ENCODE measurements around the gene C11orf97.
"Not testable (repeated sequence)": the region's sequence is repeated elsewhere in the genome, so short reads cannot be mapped to it uniquely, and the experiment has no call there.

DNA sequence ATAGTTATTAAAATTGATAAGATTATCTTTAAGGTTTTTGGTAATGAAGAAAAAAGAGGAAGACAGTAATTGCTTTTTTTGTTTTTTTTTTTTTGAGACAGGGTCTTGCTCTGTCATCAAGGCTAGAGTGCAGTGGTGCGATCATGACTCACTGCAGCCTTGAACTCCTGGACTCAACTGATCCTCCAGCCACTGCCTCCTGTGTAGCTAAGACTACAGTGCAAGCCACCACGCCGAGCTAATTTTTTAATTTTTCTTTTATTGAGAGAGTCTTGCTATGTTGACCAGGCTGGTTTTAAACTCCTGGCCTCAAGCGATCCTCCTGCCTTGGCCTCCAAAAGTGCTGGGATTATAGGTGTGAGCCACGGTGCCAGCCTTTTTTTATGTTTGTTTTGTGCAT, 5.7 kb upstream of the C11orf97 start:
- TF ChIP-seq, protein P1, sequence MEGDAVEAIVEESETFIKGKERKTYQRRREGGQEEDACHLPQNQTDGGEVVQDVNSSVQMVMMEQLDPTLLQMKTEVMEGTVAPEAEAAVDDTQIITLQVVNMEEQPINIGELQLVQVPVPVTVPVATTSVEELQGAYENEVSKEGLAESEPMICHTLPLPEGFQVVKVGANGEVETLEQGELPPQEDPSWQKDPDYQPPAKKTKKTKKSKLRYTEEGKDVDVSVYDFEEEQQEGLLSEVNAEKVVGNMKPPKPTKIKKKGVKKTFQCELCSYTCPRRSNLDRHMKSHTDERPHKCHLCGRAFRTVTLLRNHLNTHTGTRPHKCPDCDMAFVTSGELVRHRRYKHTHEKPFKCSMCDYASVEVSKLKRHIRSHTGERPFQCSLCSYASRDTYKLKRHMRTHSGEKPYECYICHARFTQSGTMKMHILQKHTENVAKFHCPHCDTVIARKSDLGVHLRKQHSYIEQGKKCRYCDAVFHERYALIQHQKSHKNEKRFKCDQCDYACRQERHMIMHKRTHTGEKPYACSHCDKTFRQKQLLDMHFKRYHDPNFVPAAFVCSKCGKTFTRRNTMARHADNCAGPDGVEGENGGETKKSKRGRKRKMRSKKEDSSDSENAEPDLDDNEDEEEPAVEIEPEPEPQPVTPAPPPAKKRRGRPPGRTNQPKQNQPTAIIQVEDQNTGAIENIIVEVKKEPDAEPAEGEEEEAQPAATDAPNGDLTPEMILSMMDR (conservative IDR thresholded peaks at IDR 0.05; ENCODE audit: low read depth in 2 of 2): not testable (repeated sequence)
- TF ChIP-seq EZH2 (IDR thresholded peaks at IDR 0.05; ENCODE audit: low read depth, unreplicated experiment); POLR2AphosphoS5 (IDR thresholded peaks at IDR 0.05; ENCODE audit: low read depth); EZH2phosphoT487 (IDR thresholded peaks at IDR 0.05; ENCODE audit: unreplicated experiment): not testable (repeated sequence)
- TF ChIP-seq, protein P2, sequence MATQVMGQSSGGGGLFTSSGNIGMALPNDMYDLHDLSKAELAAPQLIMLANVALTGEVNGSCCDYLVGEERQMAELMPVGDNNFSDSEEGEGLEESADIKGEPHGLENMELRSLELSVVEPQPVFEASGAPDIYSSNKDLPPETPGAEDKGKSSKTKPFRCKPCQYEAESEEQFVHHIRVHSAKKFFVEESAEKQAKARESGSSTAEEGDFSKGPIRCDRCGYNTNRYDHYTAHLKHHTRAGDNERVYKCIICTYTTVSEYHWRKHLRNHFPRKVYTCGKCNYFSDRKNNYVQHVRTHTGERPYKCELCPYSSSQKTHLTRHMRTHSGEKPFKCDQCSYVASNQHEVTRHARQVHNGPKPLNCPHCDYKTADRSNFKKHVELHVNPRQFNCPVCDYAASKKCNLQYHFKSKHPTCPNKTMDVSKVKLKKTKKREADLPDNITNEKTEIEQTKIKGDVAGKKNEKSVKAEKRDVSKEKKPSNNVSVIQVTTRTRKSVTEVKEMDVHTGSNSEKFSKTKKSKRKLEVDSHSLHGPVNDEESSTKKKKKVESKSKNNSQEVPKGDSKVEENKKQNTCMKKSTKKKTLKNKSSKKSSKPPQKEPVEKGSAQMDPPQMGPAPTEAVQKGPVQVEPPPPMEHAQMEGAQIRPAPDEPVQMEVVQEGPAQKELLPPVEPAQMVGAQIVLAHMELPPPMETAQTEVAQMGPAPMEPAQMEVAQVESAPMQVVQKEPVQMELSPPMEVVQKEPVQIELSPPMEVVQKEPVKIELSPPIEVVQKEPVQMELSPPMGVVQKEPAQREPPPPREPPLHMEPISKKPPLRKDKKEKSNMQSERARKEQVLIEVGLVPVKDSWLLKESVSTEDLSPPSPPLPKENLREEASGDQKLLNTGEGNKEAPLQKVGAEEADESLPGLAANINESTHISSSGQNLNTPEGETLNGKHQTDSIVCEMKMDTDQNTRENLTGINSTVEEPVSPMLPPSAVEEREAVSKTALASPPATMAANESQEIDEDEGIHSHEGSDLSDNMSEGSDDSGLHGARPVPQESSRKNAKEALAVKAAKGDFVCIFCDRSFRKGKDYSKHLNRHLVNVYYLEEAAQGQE (IDR thresholded peaks at IDR 0.05; ENCODE audit: unreplicated experiment): not testable (repeated sequence)
- TF ChIP-seq, protein P3, sequence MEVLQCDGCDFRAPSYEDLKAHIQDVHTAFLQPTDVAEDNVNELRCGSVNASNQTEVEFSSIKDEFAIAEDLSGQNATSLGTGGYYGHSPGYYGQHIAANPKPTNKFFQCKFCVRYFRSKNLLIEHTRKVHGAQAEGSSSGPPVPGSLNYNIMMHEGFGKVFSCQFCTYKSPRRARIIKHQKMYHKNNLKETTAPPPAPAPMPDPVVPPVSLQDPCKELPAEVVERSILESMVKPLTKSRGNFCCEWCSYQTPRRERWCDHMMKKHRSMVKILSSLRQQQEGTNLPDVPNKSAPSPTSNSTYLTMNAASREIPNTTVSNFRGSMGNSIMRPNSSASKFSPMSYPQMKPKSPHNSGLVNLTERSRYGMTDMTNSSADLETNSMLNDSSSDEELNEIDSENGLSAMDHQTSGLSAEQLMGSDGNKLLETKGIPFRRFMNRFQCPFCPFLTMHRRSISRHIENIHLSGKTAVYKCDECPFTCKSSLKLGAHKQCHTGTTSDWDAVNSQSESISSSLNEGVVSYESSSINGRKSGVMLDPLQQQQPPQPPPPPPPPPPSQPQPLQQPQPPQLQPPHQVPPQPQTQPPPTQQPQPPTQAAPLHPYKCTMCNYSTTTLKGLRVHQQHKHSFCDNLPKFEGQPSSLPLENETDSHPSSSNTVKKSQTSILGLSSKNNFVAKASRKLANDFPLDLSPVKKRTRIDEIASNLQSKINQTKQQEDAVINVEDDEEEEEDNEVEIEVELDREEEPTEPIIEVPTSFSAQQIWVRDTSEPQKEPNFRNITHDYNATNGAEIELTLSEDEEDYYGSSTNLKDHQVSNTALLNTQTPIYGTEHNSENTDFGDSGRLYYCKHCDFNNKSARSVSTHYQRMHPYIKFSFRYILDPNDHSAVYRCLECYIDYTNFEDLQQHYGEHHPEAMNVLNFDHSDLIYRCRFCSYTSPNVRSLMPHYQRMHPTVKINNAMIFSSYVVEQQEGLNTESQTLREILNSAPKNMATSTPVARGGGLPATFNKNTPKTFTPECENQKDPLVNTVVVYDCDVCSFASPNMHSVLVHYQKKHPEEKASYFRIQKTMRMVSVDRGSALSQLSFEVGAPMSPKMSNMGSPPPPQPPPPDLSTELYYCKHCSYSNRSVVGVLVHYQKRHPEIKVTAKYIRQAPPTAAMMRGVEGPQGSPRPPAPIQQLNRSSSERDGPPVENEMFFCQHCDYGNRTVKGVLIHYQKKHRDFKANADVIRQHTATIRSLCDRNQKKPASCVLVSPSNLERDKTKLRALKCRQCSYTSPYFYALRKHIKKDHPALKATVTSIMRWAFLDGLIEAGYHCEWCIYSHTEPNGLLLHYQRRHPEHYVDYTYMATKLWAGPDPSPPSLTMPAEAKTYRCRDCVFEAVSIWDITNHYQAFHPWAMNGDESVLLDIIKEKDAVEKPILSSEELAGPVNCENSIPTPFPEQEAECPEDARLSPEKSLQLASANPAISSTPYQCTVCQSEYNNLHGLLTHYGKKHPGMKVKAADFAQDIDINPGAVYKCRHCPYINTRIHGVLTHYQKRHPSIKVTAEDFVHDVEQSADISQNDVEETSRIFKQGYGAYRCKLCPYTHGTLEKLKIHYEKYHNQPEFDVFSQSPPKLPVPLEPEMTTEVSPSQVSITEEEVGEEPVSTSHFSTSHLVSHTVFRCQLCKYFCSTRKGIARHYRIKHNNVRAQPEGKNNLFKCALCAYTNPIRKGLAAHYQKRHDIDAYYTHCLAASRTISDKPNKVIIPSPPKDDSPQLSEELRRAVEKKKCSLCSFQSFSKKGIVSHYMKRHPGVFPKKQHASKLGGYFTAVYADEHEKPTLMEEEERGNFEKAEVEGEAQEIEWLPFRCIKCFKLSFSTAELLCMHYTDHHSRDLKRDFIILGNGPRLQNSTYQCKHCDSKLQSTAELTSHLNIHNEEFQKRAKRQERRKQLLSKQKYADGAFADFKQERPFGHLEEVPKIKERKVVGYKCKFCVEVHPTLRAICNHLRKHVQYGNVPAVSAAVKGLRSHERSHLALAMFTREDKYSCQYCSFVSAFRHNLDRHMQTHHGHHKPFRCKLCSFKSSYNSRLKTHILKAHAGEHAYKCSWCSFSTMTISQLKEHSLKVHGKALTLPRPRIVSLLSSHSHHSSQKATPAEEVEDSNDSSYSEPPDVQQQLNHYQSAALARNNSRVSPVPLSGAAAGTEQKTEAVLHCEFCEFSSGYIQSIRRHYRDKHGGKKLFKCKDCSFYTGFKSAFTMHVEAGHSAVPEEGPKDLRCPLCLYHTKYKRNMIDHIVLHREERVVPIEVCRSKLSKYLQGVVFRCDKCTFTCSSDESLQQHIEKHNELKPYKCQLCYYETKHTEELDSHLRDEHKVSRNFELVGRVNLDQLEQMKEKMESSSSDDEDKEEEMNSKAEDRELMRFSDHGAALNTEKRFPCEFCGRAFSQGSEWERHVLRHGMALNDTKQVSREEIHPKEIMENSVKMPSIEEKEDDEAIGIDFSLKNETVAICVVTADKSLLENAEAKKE (CRISPR knock-in tag; IDR thresholded peaks at IDR 0.05): not testable (repeated sequence)

All from GM23338 (cell line).